Esophagus (tissue), 2 donors: Measurements from ENCODE around the gene SLC27A4. TPM values are rescaled to one million over a fixed set of nuclear protein-coding genes. Genes with fewer than 3 reads are reported as not detected.

Source experiments
- H3K27ac ChIP-seq, 2 donors: one replicate each; pipeline ENCODE4 v1.5.1; 2013; ENCODE audit warnings: low read depth in 2 of 2, mild to moderate bottlenecking in 2 of 2, inconsistent platforms in 1 of 2, low read length in 1 of 2, moderate library complexity in 1 of 2
- H3K27me3 ChIP-seq, 2 donors: one replicate each; pipeline ENCODE4 v1.6.1; 2013; ENCODE audit warnings: low read length in 2 of 2, control low read depth in 1 of 2, mild to moderate bottlenecking in 1 of 2; ENCODE audit not compliant: insufficient read depth in 2 of 2, control insufficient read depth in 1 of 2
- H3K36me3 ChIP-seq, 2 donors: one replicate each; pipeline ENCODE4 v1.6.1; 2013; ENCODE audit warnings: low read length in 1 of 2; ENCODE audit not compliant: control insufficient read depth in 2 of 2, insufficient read depth in 2 of 2
- H3K4me1 ChIP-seq, 2 donors: one replicate each; pipeline ENCODE4 v1.6.1; 2013; ENCODE audit warnings: low read length in 1 of 2; ENCODE audit not compliant: control insufficient read depth in 2 of 2, insufficient read depth in 2 of 2
- H3K4me3 ChIP-seq, 2 donors: one replicate each; pipeline ENCODE4 v1.5.1; 2013; ENCODE audit warnings: low read length in 2 of 2, mild to moderate bottlenecking in 2 of 2, low read depth in 1 of 2, moderate library complexity in 1 of 2
- H3K9me3 ChIP-seq, 2 donors: one replicate each; pipeline ENCODE4 v1.6.1; 2013; ENCODE audit warnings: mild to moderate bottlenecking in 2 of 2, low read depth in 1 of 2, low read length in 1 of 2, moderate library complexity in 1 of 2; ENCODE audit not compliant: control insufficient read depth in 2 of 2, insufficient read depth in 1 of 2
- WGBS, 2 donors: extraction: QIAGEN DNeasy Blood & Tissue Kit; methylation state at CpG; one replicate each; pipeline ENCODE4 v1.1.7; 2013; 5-methylcytosine and 5-hydroxymethylcytosine counted together
- polyA plus RNA-seq, 2 donors: library from polyadenylated mRNA; stranded (reverse); fragments of 200-250 nt; gene quantifications; one replicate each; pipeline ENCODE4 v1.2.3, GENCODE V29; 2013
- donor health status: healthy with polysubstance abuse.
- donor health status: Bipolar disorder and iron deficiency.

SLC27A4 gene
- polyA plus RNA-seq, 2 donors: 65.2 to 69.2 TPM

DNA sequence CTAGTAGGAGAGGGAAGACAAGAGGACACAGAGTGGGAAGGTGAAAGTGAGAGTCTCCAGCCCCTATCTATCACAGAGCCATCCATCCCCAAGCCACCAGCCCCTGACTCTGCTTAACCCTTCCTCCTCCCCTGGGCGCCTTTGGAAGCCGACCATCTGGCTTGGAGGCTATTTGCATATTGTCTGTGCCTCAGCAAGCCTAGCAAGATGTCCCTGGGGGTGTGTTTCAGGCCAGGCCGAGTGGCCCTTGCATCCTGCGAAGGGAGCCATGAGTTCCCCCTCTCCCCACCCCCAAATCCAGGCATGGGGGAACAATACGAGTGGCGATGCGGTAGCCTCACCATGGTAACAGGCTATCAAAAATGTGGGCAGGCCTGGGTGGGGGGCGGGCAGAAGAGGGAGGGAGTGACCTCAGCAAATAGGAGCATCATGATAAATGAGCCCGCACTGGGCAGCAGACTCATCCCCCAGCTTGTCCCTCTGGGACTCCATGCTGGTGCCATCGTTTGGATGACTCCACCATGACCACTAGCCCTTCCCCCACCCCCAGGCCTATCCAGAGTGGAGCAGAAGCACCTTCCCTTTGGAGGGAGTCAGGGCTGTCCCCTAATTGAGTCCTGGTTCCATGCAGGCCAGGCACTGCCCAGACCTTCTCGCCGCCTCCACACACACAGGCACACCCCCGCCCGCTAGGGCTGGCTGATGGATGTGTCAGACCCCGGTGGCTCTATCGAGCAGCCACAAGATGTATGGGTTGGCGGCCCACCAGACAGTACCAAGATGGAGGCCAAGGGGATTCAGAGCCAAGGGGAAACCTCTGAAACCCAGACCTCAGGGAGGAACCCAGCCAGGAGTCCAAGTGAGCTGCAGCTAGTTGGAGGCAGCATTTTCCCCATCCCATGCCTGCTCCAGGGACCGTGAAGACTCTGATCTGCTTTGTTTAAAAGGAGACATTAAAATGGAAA is 45.5 kb downstream of the SLC27A4 start:
- 78 to 86% methylated on average over 17 to 18 of the region's 18 CpGs for WGBS, 2 donors
- no peak overlapping the region for H3K27ac ChIP-seq

GRCh38 chr9:128388150-128388549 is 47.8 kb downstream of the SLC27A4 start:
- H3K4me1 ChIP-seq: peaks cover 0 to 4% of the 10 kb centered on the region in 2 donors
- 92 to 93% methylated on average over 10 of the region's 10 CpGs for WGBS, 2 donors
- no peaks in the 10 kb centered on the region for H3K9me3 ChIP-seq
- H3K36me3 ChIP-seq: peaks cover 14 to 62% of the 10 kb centered on the region in 2 donors
- no peaks in the 10 kb centered on the region for H3K27me3 ChIP-seq
- H3K4me3 ChIP-seq: no peak overlapping the region
- H3K27ac ChIP-seq: no peak overlapping the region

More for the DNA sequence above, 45.5 kb downstream of the SLC27A4 start:
- H3K4me3 ChIP-seq: no peak overlapping the region
- no peaks in the 10 kb centered on the region for H3K9me3 ChIP-seq
- H3K27me3 ChIP-seq: no peaks in the 10 kb centered on the region
- H3K4me1 ChIP-seq: peaks cover 0 to 4% of the 10 kb centered on the region in 2 donors
- H3K36me3 ChIP-seq: peaks cover 14 to 58% of the 10 kb centered on the region in 2 donors

DNA sequence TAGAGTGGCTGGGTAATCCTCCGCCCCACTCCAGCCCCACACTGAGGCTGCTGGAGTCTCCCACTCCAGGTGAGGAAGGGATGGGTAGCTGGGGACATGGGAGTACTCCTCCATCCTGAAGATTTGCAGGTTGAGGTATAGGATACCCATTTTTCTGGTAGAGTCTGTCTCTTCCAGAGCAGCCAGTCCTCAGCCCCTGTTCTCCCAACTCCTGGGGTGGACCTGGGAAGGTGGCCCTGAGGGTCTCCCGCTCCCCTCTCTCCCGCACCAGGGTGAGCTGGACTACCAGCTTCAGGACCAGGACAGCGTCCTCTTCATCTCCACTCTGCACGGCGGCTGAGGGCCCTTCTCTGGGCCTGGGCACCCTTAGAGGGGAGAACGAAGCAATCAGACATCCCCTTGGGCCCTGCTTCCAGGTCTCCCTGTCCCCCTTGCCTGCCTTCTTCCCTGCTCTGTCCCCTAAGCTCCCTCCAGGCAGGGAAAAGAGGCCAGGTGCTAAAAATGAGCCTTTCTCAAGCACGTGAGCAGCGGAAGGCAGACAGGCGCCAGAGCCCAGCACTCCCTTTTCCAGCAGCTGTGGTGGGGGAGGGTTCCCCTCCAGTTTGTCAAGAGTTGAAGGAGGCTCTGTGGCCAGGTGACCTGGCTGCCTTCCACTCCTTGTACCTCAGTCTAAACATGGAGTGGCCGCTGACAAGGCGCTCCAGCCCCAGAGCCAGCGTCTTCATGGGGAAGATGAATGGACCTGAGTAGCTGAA is 49.2 kb downstream of the SLC27A4 start:
- WGBS, 2 donors: 88 to 90% methylated on average over 13 of the region's 13 CpGs
- Histone ChIP-seq H3K27me3 (no peaks in the 10 kb centered on the region), H3K36me3 (peaks cover 6 to 55% of the 10 kb centered on the region in 2 donors), H3K27ac (no peak overlapping the region), H3K4me1 (no peaks in the 10 kb centered on the region), H3K9me3 (no peaks in the 10 kb centered on the region), H3K4me3 (no peak overlapping the region)

DNA sequence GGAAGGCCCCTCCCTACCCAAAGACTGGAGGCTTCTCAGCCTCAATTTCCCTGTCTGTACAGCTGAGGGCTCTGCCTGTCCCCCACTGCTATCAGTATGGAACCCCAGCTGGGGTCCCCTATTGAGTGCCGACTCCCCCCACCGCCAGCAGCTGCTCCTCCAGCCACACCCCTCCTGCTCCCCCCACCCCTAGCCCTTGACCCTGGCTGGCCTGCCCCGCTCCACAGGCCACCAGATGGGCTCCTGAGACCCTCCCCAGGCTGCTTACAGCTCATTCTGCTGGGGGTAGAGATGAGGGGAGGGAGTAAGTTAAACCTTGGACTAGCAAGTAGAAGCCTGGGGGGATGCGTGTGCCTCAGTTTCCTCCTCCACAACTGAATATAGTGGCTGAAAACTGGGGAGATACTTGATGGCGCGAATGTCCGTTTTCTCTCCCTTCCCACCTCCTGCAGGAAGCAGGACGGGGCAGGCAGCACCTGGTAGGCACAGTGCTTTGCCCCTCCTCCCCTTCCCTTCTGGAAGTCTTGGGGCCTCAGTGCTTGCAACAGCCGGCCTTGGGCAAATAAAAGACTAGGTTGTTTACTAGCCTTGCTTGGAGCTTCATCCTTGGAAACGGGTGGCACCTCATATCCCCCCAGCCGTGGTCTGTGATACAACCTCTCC is 50.0 kb downstream of the SLC27A4 start:
- no peak overlapping the region for H3K4me3 ChIP-seq
- H3K27ac ChIP-seq: no peak overlapping the region
- peaks cover 6 to 51% of the 10 kb centered on the region in 2 donors for H3K36me3 ChIP-seq
- H3K9me3 ChIP-seq: no peaks in the 10 kb centered on the region
- no peaks in the 10 kb centered on the region for H3K4me1 ChIP-seq
- 87 to 89% methylated on average over 10 to 11 of the region's 11 CpGs for whole genome bisulfite sequencing, 2 donors
- H3K27me3 ChIP-seq: no peaks in the 10 kb centered on the region

- no peaks in the 10 kb centered on the region for H3K4me1 ChIP-seq
- no peaks in the 10 kb centered on the region for H3K9me3 ChIP-seq
- no peak overlapping the region for H3K27ac ChIP-seq
- WGBS, 2 donors: 86 to 90% methylated on average over 8 of the region's 8 CpGs
- H3K36me3 ChIP-seq: peaks cover 3 to 48% of the 10 kb centered on the region in 2 donors
- no peak overlapping the region for H3K4me3 ChIP-seq
- no peaks in the 10 kb centered on the region for H3K27me3 ChIP-seq
Observed at GRCh38 chr9:128390813-128391711, 50.7 kb downstream of the SLC27A4 start.

- peaks cover 0 to 2% of the 10 kb centered on the region in 2 donors for H3K4me1 ChIP-seq
- WGBS, 2 donors: 92 to 93% methylated on average over 21 of the region's 21 CpGs
- no peaks in the 10 kb centered on the region for H3K27me3 ChIP-seq
- no peaks in the 10 kb centered on the region for H3K9me3 ChIP-seq
- H3K27ac ChIP-seq: no peak overlapping the region
- H3K36me3 ChIP-seq: peaks cover 3 to 40% of the 10 kb centered on the region in 2 donors
- no peak overlapping the region for H3K4me3 ChIP-seq
Observed at GRCh38 chr9:128391956-128392301, 51.6 kb downstream of the SLC27A4 start.

DNA sequence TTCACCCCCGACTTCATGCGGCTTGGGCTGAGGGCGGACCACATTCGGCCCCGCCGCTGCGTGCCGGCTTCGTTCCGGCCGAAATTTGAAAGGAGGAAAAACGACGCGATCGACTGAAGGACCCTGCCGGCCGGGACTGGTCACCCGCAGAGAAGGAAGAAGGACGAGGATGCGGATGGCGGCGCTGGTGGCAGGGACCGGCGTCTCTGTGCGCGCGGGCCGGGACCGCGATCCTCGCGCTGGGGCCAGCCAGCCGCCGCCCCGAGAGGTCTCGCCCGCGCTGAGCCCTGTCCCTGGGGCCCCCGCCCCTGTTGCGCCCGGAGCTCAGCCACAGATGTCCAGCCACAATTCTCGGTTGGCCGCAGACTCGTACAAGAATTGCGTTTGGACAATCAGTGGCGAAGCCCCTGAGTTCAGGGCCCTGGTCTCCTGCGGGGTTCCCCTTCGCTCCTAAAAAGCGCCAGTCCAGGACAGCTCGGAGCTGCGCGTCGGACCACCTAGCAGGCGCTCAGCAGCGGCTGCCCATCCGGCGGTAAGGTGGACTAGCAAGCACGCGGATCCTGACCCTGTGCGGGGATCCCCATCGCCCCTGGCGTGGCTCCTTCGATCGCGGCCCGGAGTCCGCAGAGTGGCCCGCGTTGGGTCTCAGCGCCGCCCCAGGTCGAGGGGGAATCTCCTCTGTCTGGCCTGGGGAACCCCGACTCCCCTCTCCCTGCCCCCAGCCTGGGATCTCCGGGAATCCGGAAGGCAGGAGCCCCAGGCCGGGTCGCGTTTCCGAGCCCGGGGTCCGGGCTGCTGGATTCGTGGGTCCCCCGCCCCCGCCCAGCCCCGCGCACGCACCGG is 52.2 kb downstream of the SLC27A4 start:
- Histone ChIP-seq H3K27me3 (no peaks in the 10 kb centered on the region), H3K27ac (no peak overlapping the region), H3K36me3 (peaks cover 3 to 36% of the 10 kb centered on the region in 2 donors), H3K9me3 (no peaks in the 10 kb centered on the region), H3K4me1 (peaks cover 0 to 3% of the 10 kb centered on the region in 2 donors), H3K4me3 (no peak overlapping the region)
- whole genome bisulfite sequencing, 2 donors: 89 to 90% methylated on average over 81 to 88 of the region's 88 CpGs

DNA sequence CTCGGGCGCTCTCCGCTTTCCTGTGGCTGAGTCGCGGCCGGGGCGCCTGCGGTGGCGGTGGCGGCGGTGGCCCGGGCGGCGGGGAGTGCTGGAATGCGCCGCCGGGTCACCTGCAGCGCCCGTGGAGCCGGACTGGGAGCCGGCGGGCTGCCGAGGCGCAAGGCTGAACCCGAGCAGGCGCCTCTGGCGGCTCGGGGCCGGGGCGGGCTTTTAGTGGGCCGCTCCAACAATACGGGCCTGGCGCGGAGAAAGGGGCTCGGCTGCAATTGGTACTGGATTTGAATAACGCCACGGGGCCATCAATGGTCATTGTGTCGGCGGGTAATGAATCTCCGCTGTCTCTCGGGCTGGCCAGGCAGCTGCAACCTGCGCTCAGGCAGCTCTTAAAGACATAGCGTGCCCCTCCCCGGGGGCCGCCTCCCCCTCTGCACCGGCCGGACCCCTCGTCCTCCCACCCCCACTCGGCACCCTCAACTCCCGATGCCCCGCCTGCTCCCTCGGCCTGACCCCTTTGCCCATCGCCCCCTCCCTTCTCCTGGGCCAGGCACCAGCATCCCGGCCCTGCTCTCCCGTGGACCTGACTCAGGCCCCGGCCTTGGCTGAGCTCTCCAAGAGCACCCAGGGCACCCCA is 52.9 kb downstream of the SLC27A4 start:
- H3K9me3 ChIP-seq: no peaks in the 10 kb centered on the region
- H3K27me3 ChIP-seq: no peaks in the 10 kb centered on the region
- no peak overlapping the region for H3K27ac ChIP-seq
- H3K4me1 ChIP-seq: peaks cover 0 to 3% of the 10 kb centered on the region in 2 donors
- peaks cover under 1 to 32% of the 10 kb centered on the region in 2 donors for H3K36me3 ChIP-seq
- 78 to 85% methylated on average over 44 to 56 of the region's 56 CpGs for WGBS, 2 donors
- no peak overlapping the region for H3K4me3 ChIP-seq
